K562 (cell line): Measurements from ENCODE around the gene SORCS2. TPM values are rescaled to one million over a fixed set of nuclear protein-coding genes. Genes with fewer than 3 reads are reported as not detected.

ENCODE experiments used
- BRCA1 ChIP-seq, 2 experiments: fragments of 450-650 bp in 1 of 2; sonication (generic) in 1 of 2; formaldehyde crosslinking in 1 of 2; IDR thresholded peaks; 2 replicates each; pipeline versions ENCODE4 v1.5.0 to v1.6.1; 2017 to 2020; ENCODE audit warnings: mild to moderate bottlenecking in 1 of 2, missing genetic modification reagents in 1 of 2
- NR2F6 ChIP-seq: fragments of 450-650 bp; formaldehyde crosslinking; IDR thresholded peaks from 2 replicates; pipeline ENCODE4 v1.4.0; 2020; ENCODE audit warnings: mild to moderate bottlenecking
- NR3C1 ChIP-seq: sonication (generic); formaldehyde crosslinking; IDR thresholded peaks from 2 replicates; pipeline ENCODE4 v1.8.1; 2022; ENCODE audit warnings: missing genetic modification reagents
- PHF20 ChIP-seq: fragments of 450-650 bp; IDR thresholded peaks from 2 replicates; pipeline ENCODE4 v1.6.1; 2018; ENCODE audit not compliant: partially characterized antibody
- TAF15 ChIP-seq: fragments of 200-400 bp; formaldehyde crosslinking; IDR thresholded peaks from 2 replicates; pipeline ENCODE4 v1.6.1; 2017; ENCODE audit warnings: mild to moderate bottlenecking, low read depth, low read length, moderate library complexity
- USF1 ChIP-seq: sonication (generic); formaldehyde crosslinking; IDR thresholded peaks from 2 replicates; pipeline ENCODE4 v1.9.0; 2022; ENCODE audit warnings: mild to moderate bottlenecking, missing genetic modification reagents
- ZNF347 ChIP-seq: fragments of 450-650 bp; formaldehyde crosslinking; IDR thresholded peaks from 2 replicates; pipeline ENCODE4 v1.4.0; 2020; ENCODE audit warnings: low read depth, mild to moderate bottlenecking, moderate library complexity
- polyA plus RNA-seq, 8 experiments: library from polyadenylated mRNA; depleted of rRNA in 4 of 8; stranded (reverse) in 5 of 8; unstranded in 3 of 8; fragments of >200 nt; fragmentation: Nextera tagmentation in 2 of 8; fragmentation: Illumina TruSeq in 1 of 8; extraction: Ambion mirVana in 2 of 8; extraction: Trizol in 1 of 8; gene quantifications; 2 replicates each; pipeline versions ENCODE4 v1.2.1 to v1.2.3, GENCODE V29; 2011 to 2014; ENCODE audit warnings: inconsistent platforms in 1 of 8, missing spikeins in 1 of 8
- total RNA-seq, 7 experiments: library from RNA; depleted of rRNA in 6 of 7; stranded (reverse); fragments of >200 nt in 6 of 7; fragmentation: Illumina TruSeq in 2 of 7; extraction: Trizol in 2 of 7; gene quantifications; 2 replicates each; pipeline versions ENCODE4 v1.2.1 to v1.2.3, GENCODE V29; 2011 to 2021; ENCODE audit warnings: low replicate concordance in 1 of 7
- TF ChIP-seq, protein P1 (sequence below): fragments of 150-350 bp; IDR thresholded peaks from 2 replicates; pipeline ENCODE4 v1.6.1; 2014; ENCODE audit warnings: low read depth, mild to moderate bottlenecking, low read length, borderline replicate concordance

SORCS2 gene
- total and polyA plus RNA-seq, 9 of the 15 experiments (the other 6 are each of a cell fraction or from before 2014, with no cell fraction given) = not detected

DNA sequence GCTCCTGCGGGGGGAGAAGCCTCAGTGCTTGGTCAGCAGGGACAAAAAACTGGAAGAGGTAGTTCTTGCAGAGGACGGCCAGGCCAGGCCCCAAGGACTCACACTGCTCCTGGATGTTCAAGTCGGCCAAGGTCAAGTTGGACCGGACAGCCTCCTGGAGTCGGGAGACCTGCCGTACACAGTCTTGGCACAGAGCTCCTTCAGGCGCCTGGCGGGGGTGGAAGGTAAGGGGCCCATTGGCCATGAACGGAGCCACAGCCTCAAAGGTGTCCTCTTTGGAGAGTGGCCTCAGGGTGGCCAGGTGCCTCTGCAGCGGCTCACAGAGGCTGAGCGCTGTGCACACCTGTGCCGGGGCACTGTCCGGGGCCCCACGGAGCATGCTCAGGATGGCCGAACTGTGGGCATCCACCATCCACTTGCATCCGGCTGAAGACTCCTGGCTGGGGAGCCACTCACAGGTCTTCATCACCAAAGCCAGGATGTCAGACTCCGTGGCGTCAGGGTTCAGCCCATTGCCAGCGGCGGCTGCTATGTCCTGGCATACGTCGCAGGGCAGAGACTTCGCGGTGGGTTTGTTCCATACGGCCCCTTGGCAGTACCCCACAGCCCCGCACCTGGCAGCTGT is 241.9 kb downstream of the SORCS2 start (continued):
- TF ChIP-seq, protein P1, sequence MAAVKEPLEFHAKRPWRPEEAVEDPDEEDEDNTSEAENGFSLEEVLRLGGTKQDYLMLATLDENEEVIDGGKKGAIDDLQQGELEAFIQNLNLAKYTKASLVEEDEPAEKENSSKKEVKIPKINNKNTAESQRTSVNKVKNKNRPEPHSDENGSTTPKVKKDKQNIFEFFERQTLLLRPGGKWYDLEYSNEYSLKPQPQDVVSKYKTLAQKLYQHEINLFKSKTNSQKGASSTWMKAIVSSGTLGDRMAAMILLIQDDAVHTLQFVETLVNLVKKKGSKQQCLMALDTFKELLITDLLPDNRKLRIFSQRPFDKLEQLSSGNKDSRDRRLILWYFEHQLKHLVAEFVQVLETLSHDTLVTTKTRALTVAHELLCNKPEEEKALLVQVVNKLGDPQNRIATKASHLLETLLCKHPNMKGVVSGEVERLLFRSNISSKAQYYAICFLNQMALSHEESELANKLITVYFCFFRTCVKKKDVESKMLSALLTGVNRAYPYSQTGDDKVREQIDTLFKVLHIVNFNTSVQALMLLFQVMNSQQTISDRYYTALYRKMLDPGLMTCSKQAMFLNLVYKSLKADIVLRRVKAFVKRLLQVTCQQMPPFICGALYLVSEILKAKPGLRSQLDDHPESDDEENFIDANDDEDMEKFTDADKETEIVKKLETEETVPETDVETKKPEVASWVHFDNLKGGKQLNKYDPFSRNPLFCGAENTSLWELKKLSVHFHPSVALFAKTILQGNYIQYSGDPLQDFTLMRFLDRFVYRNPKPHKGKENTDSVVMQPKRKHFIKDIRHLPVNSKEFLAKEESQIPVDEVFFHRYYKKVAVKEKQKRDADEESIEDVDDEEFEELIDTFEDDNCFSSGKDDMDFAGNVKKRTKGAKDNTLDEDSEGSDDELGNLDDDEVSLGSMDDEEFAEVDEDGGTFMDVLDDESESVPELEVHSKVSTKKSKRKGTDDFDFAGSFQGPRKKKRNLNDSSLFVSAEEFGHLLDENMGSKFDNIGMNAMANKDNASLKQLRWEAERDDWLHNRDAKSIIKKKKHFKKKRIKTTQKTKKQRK = no peak
- TF ChIP-seq BRCA1 (IDR thresholded peaks at IDR 0.05) = no peak
- TF ChIP-seq BRCA1 (CRISPR knock-in tag; IDR thresholded peaks at IDR 0.05) = no peak
- no peak for TF ChIP-seq NR2F6 (CRISPR knock-in tag)
- no peak for TF ChIP-seq USF1 (CRISPR knock-in tag)
- TF ChIP-seq PHF20 = no peak
- TF ChIP-seq ZNF347 (CRISPR knock-in tag) = no peak
- no peak for TF ChIP-seq NR3C1 (CRISPR knock-in tag)
- TF ChIP-seq TAF15 = no peak
